ENCODE measurements around the gene PPP1R12B.
"Not testable (repeated sequence)": the region's sequence is repeated elsewhere in the genome, so short reads cannot be mapped to it uniquely, and the experiment has no call there.

The PPP1R12B gene

GRCh38 chr1:202439308-202439707, 90.8 kb downstream of the PPP1R12B start:
- Histone ChIP-seq H3F3A (ENCODE audit: control insufficient read depth, insufficient read depth) (no peaks in the 10 kb centered on the region), H3K4me2 (ENCODE audit: low read length) (peak overlapping the region; percentile 7; the same call in 1 of the 2 replicates), H3K4me1 (ENCODE audit: control insufficient read depth, low read length) (peaks cover 16% of the 10 kb centered on the region), H3K27ac (ENCODE audit: low read depth, low read length) (no peak overlapping the region), H3K36me3 (ENCODE audit: control insufficient read depth, low read length) (peaks cover 14% of the 10 kb centered on the region; the same call in 1 of the 2 replicates), H3K4me3 (ENCODE audit: low read length) (no peak overlapping the region), H3K79me2 (ENCODE audit: control insufficient read depth, low read length) (no peaks in the 10 kb centered on the region), H3K9me3 (ENCODE audit: control insufficient read depth, insufficient read depth, low read length) (no peaks in the 10 kb centered on the region), H3K27me3 (ENCODE audit: control insufficient read depth, low read length) (no peaks in the 10 kb centered on the region), H3K9me2 (replicated peaks; ENCODE audit: control insufficient read depth, low read length) (no peaks in the 10 kb centered on the region), H4K20me1 (ENCODE audit: control insufficient read depth, insufficient read depth, low read depth, low read length) (no peaks in the 10 kb centered on the region)
- no peak for TF ChIP-seq EZH2phosphoT487 (IDR thresholded peaks at IDR 0.05; ENCODE audit: borderline replicate concordance, low read length)
- TF ChIP-seq, protein P1, sequence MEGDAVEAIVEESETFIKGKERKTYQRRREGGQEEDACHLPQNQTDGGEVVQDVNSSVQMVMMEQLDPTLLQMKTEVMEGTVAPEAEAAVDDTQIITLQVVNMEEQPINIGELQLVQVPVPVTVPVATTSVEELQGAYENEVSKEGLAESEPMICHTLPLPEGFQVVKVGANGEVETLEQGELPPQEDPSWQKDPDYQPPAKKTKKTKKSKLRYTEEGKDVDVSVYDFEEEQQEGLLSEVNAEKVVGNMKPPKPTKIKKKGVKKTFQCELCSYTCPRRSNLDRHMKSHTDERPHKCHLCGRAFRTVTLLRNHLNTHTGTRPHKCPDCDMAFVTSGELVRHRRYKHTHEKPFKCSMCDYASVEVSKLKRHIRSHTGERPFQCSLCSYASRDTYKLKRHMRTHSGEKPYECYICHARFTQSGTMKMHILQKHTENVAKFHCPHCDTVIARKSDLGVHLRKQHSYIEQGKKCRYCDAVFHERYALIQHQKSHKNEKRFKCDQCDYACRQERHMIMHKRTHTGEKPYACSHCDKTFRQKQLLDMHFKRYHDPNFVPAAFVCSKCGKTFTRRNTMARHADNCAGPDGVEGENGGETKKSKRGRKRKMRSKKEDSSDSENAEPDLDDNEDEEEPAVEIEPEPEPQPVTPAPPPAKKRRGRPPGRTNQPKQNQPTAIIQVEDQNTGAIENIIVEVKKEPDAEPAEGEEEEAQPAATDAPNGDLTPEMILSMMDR (IDR thresholded peaks at IDR 0.05; ENCODE audit: low read depth, low read length, poor library complexity, severe bottlenecking), result no peak

DNA sequence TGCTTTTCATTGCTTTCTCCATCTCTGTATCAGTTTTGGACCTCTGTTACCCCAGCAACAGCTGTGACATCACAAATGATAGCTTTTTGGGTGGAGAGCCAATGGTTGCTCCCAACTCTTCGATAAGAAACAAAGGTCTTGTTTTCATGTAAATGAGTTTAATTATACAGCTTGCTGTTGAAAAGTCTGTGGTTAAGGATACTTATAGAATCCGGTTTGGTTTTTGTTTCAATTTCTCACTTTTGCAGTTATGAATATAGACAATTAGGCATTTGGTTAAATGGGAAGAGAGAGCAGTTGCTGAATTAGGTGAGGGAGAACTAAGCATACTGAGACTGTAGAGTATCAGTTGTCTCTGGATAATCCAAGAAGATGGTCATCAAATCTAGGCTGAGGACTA, 99.6 kb downstream of the PPP1R12B start:
- not testable (repeated sequence) for H3K79me2 ChIP-seq (ENCODE audit: control insufficient read depth, low read length); H3K4me3 ChIP-seq (ENCODE audit: low read length); H3K9me2 ChIP-seq (replicated peaks; ENCODE audit: control insufficient read depth, low read length); H3K27me3 ChIP-seq (ENCODE audit: control insufficient read depth, low read length); H3K36me3 ChIP-seq (ENCODE audit: control insufficient read depth, low read length); H3K27ac ChIP-seq (ENCODE audit: low read depth, low read length); H3K9me3 ChIP-seq (ENCODE audit: control insufficient read depth, insufficient read depth, low read length); H4K20me1 ChIP-seq (ENCODE audit: control insufficient read depth, insufficient read depth, low read depth, low read length); H3K4me2 ChIP-seq (ENCODE audit: low read length); H3F3A ChIP-seq (ENCODE audit: control insufficient read depth, insufficient read depth); H3K4me1 ChIP-seq (ENCODE audit: control insufficient read depth, low read length)

DNA sequence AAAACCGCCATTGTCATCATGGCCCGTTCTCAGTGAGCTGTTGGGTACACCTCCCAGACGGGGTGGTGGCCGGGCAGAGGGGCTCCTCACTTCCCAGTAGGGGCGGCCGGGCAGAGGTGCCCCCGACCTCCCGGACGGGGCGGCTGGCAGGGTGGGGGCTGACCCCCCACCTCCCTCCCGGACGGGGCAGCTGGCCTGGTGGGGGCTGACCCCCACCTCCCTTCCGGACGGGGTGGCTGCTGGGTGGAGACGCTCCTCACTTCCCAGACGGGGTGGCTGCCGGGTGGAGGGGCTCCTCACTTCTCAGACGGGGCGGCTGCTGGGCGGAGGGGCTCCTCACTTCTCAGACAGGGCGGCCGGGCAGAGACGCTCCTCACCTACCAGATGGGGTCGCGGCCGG, 103.1 kb downstream of the PPP1R12B start:
- not testable (repeated sequence) for H3K27ac ChIP-seq (ENCODE audit: low read depth, low read length); H3K4me2 ChIP-seq (ENCODE audit: low read length); H3K79me2 ChIP-seq (ENCODE audit: control insufficient read depth, low read length); H3K27me3 ChIP-seq (ENCODE audit: control insufficient read depth, low read length); H3K9me2 ChIP-seq (replicated peaks; ENCODE audit: control insufficient read depth, low read length); H3K4me1 ChIP-seq (ENCODE audit: control insufficient read depth, low read length); H3F3A ChIP-seq (ENCODE audit: control insufficient read depth, insufficient read depth); H3K4me3 ChIP-seq (ENCODE audit: low read length); H3K36me3 ChIP-seq (ENCODE audit: control insufficient read depth, low read length); H3K9me3 ChIP-seq (ENCODE audit: control insufficient read depth, insufficient read depth, low read length); H4K20me1 ChIP-seq (ENCODE audit: control insufficient read depth, insufficient read depth, low read depth, low read length)

DNA sequence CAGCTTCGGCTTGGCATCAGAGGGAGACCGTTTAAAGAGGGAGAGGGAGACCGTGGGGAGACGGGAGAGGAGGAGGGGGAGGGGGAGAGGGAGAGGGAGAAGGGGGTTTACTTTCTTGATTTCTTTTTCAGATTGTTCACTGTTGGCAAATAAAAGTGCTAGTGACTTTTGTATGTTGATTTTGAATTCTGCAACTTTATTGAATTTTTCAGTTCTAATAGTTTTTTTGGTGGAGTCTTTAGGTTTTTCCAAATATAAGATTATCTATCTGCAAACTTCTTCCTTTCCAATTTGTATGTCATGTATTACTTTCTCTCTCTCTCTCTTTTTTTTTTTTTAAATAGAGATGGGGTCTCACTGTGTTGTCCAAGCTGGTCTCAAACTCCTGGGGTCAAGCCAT, 104.0 kb downstream of the PPP1R12B start:
- Histone ChIP-seq H3K4me2 (ENCODE audit: low read length) (no peak overlapping the region), H3K36me3 (ENCODE audit: control insufficient read depth, low read length) (no peaks in the 10 kb centered on the region), H3K4me1 (ENCODE audit: control insufficient read depth, low read length) (peaks cover 6% of the 10 kb centered on the region), H3K9me3 (ENCODE audit: control insufficient read depth, insufficient read depth, low read length) (no peaks in the 10 kb centered on the region), H3K9me2 (replicated peaks; ENCODE audit: control insufficient read depth, low read length) (no peaks in the 10 kb centered on the region), H3K27ac (ENCODE audit: low read depth, low read length) (no peak overlapping the region), H3K27me3 (ENCODE audit: control insufficient read depth, low read length) (no peaks in the 10 kb centered on the region), H4K20me1 (ENCODE audit: control insufficient read depth, insufficient read depth, low read depth, low read length) (no peaks in the 10 kb centered on the region), H3K79me2 (ENCODE audit: control insufficient read depth, low read length) (no peaks in the 10 kb centered on the region), H3F3A (ENCODE audit: control insufficient read depth, insufficient read depth) (no peaks in the 10 kb centered on the region), H3K4me3 (ENCODE audit: low read length) (no peak overlapping the region)
- TF ChIP-seq, protein P1 (IDR thresholded peaks at IDR 0.05; ENCODE audit: low read depth, low read length, poor library complexity, severe bottlenecking), result no peak
- TF ChIP-seq EZH2phosphoT487 (IDR thresholded peaks at IDR 0.05; ENCODE audit: borderline replicate concordance, low read length), result no peak

GRCh38 chr1:202456372-202457169, 108.1 kb downstream of the PPP1R12B start:
- not testable (repeated sequence) for H3K4me2 ChIP-seq (ENCODE audit: low read length); H3K79me2 ChIP-seq (ENCODE audit: control insufficient read depth, low read length); H3K36me3 ChIP-seq (ENCODE audit: control insufficient read depth, low read length); H3K27ac ChIP-seq (ENCODE audit: low read depth, low read length); H3K27me3 ChIP-seq (ENCODE audit: control insufficient read depth, low read length); H4K20me1 ChIP-seq (ENCODE audit: control insufficient read depth, insufficient read depth, low read depth, low read length); H3F3A ChIP-seq (ENCODE audit: control insufficient read depth, insufficient read depth); H3K4me3 ChIP-seq (ENCODE audit: low read length); H3K9me2 ChIP-seq (replicated peaks; ENCODE audit: control insufficient read depth, low read length); H3K9me3 ChIP-seq (ENCODE audit: control insufficient read depth, insufficient read depth, low read length); H3K4me1 ChIP-seq (ENCODE audit: control insufficient read depth, low read length)

DNA sequence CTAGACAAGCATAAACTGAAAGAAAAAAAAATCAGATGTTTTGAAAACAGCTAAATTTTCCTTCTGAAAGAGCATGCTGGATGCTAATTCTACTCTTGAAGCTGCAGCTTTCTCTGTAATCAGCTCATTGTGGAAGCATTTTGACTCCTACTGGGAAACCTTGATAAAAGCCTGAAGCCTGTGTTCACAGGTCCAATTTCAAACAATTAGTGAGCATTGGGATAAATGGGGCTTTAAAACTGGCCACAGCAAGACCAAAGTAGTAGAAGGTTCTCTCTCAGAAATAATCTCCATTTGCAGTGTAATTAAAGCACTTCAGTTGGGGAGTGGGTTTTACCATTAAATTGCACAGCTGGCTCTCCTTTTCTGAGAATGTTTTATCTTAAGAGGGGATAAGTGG, 110.2 kb downstream of the PPP1R12B start:
- not testable (repeated sequence) for H3K9me3 ChIP-seq (ENCODE audit: control insufficient read depth, insufficient read depth, low read length); H3F3A ChIP-seq (ENCODE audit: control insufficient read depth, insufficient read depth); H3K27me3 ChIP-seq (ENCODE audit: control insufficient read depth, low read length); H3K4me2 ChIP-seq (ENCODE audit: low read length); H3K27ac ChIP-seq (ENCODE audit: low read depth, low read length); H4K20me1 ChIP-seq (ENCODE audit: control insufficient read depth, insufficient read depth, low read depth, low read length); H3K79me2 ChIP-seq (ENCODE audit: control insufficient read depth, low read length); H3K4me1 ChIP-seq (ENCODE audit: control insufficient read depth, low read length); H3K4me3 ChIP-seq (ENCODE audit: low read length); H3K9me2 ChIP-seq (replicated peaks; ENCODE audit: control insufficient read depth, low read length); H3K36me3 ChIP-seq (ENCODE audit: control insufficient read depth, low read length)
